Keratinocyte (primary cell): Measurements from ENCODE around the gene CPNE7.

Experiments used
- EZH2 ChIP-seq: IDR thresholded peaks from one replicate; pipeline ENCODE4 v1.6.1; 2012; ENCODE audit warnings: inconsistent platforms, mild to moderate bottlenecking, low read length, moderate library complexity
- TF ChIP-seq, protein P1 (sequence below), 3 experiments: IDR thresholded peaks in 1 of 3; conservative IDR thresholded peaks in 1 of 3; optimal IDR thresholded peaks in 1 of 3; 2 replicates in 2 of 3; 3 replicates in 1 of 3; pipeline versions ENCODE3 to v1.5.1; 2011; ENCODE audit warnings: low read length in 3 of 3, mild to moderate bottlenecking in 3 of 3, moderate library complexity in 2 of 3, control low read depth in 1 of 3, inconsistent platforms in 1 of 3; ENCODE audit not compliant: insufficient read depth in 2 of 3; ENCODE audit errors: extremely low read depth in 1 of 3

- TF ChIP-seq, protein P1, sequence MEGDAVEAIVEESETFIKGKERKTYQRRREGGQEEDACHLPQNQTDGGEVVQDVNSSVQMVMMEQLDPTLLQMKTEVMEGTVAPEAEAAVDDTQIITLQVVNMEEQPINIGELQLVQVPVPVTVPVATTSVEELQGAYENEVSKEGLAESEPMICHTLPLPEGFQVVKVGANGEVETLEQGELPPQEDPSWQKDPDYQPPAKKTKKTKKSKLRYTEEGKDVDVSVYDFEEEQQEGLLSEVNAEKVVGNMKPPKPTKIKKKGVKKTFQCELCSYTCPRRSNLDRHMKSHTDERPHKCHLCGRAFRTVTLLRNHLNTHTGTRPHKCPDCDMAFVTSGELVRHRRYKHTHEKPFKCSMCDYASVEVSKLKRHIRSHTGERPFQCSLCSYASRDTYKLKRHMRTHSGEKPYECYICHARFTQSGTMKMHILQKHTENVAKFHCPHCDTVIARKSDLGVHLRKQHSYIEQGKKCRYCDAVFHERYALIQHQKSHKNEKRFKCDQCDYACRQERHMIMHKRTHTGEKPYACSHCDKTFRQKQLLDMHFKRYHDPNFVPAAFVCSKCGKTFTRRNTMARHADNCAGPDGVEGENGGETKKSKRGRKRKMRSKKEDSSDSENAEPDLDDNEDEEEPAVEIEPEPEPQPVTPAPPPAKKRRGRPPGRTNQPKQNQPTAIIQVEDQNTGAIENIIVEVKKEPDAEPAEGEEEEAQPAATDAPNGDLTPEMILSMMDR (optimal IDR thresholded peaks at IDR 0.05 in 1 of 3, IDR thresholded peaks at IDR 0.05 in 1 of 3, conservative IDR thresholded peaks at IDR 0.05 in 1 of 3; ENCODE audit: extremely low read depth in 1 of 3, insufficient read depth in 2 of 3, low read length in 3 of 3) = no peak
- TF ChIP-seq EZH2 = no peak
Observed at GRCh38 chr16:89623511-89624261, 48.1 kb downstream of the CPNE7 start.
